ENCODE data around the gene ST8SIA6. TPM values are rescaled to one million over a fixed set of nuclear protein-coding genes. Genes with fewer than 3 reads are reported as not detected.

Gene ST8SIA6
- total and polyA plus RNA-seq, 9 of the 15 experiments (the other 6 are each of a cell fraction or from before 2014, with no cell fraction given): 0.69 to 6.7 (median 5.0) TPM

DNA sequence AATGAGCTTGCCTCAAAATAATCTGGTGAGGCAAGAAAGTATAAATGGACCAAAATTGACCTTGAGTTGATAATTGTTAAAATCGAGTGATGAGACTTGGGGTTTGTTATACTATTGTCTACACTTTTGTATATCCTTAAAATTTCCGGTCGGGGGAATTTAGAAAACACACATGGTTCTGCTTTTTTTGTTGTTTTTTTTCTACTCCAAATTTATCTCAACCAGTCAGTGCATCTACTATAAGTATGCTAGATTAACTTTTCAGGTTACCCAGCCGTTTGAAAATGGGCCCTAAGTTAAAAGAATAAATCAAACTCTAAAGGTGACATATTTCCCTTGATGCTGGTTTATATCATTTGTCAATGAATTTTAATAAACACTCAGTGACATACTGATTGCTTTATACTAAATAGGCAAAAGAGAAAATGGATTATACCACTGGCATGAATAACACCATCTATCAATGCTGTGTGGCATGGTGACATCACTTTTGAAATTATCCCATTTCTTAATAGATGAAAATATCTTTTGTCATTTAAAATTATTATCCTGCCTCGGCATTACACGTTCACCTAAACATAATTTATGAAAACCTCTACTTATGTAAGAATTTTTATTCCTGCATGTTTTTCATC, 40.3 kb upstream of the ST8SIA6 start:
- no peaks in the 10 kb centered on the region for H3K79me2 ChIP-seq (ENCODE audit: control insufficient read depth, insufficient read depth, low read length)
- H3K9ac ChIP-seq (ENCODE audit: insufficient read depth in 1 of 2, low read depth in 2 of 2, low read length in 2 of 2): no peak overlapping the region
- H3K4me3 ChIP-seq: no peak overlapping the region
- intact Hi-C loops (cut with micrococcal nuclease) (no loop called here), in situ Hi-C loops (cut with MboI) (loop anchor here (25.0 kb wide), 1 partner anchor 657 kb away; no protein-coding TSS in a partner anchor)
- BruUV-seq (replicated peaks): no TSS peak
- 65% methylated on average over 6 of the region's 6 CpGs for WGBS (ENCODE audit: insufficient coverage, low coverage, missing lambda C conversion rate)
- no peak for FAIRE-seq
- no peak for ATAC-seq
- peaks cover 8% of the 10 kb centered on the region; the same call in 1 of the 3 replicates for H3K36me3 ChIP-seq (ENCODE audit: control insufficient read depth, insufficient read depth, low read length)
- ChIA-PET CTCF (ENCODE audit: low intra/inter-chr PET ratio) (interaction anchor here (0.6 kb wide), 1 partner anchor 683 kb away, joined by 3 read pairs; no protein-coding TSS in a partner anchor), POLR2A (interaction anchor here (0.6 to 1.4 kb wide), 3 partner anchors 14 to 99 kb away, joined by 3 read pairs; no protein-coding TSS in a partner anchor)
- no peak for DNase-seq (ENCODE audit: extremely low read depth in 1 of 4, low spot score in 3 of 4)
- no peak overlapping the region for H3K27ac ChIP-seq (ENCODE audit: extremely low read depth, low read depth, low read length)
- no peaks in the 10 kb centered on the region for H3K4me1 ChIP-seq (replicated peaks in 1 of 2; ENCODE audit: control insufficient read depth in 2 of 2, insufficient read depth in 2 of 2, low read length in 2 of 2)
- no peaks in the 10 kb centered on the region for H3K9me1 ChIP-seq (ENCODE audit: control insufficient read depth, insufficient read depth, low read length)
- H3K4me2 ChIP-seq (ENCODE audit: insufficient read depth, low read length): no peak overlapping the region
- H4K20me1 ChIP-seq (replicated peaks; ENCODE audit: control insufficient read depth, insufficient read depth, low read length): no peaks in the 10 kb centered on the region
- no peaks in the 10 kb centered on the region for H3K27me3 ChIP-seq (ENCODE audit: control insufficient read depth in 2 of 2, insufficient read depth in 2 of 2, low read length in 2 of 2)
- H2AFZ ChIP-seq (ENCODE audit: low read depth, low read length): no peak overlapping the region
- TF ChIP-seq ZNF121 (CRISPR knock-in tag; conservative IDR thresholded peaks at IDR 0.05): no peak
- TF ChIP-seq, protein P1, sequence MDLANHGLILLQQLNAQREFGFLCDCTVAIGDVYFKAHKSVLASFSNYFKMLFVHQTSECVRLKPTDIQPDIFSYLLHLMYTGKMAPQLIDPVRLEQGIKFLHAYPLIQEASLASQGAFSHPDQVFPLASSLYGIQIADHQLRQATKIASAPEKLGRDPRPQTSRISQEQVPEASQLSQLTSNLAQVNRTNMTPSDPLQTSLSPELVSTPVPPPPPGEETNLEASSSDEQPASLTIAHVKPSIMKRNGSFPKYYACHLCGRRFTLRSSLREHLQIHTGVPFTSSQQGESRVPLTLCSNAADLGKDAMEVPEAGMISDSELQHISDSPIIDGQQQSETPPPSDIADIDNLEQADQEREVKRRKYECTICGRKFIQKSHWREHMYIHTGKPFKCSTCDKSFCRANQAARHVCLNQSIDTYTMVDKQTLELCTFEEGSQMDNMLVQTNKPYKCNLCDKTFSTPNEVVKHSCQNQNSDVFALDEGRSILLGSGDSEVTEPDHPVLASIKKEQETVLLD (IDR thresholded peaks at IDR 0.05): no peak
- no peak for TF ChIP-seq PHB2 (IDR thresholded peaks at IDR 0.05; ENCODE audit: low read depth)
- TF ChIP-seq MCM3 (IDR thresholded peaks at IDR 0.05): no peak
- no peak for TF ChIP-seq ZNF766 (CRISPR knock-in tag; conservative IDR thresholded peaks at IDR 0.05)
- TF ChIP-seq ZSCAN29 (IDR thresholded peaks at IDR 0.05): no peak
- no peak for TF ChIP-seq TBP (optimal IDR thresholded peaks at IDR 0.05; ENCODE audit: low read depth, low read length)
- no peak for TF ChIP-seq ZNF589 (CRISPR knock-in tag; IDR thresholded peaks at IDR 0.05; ENCODE audit: low read depth)
- TF ChIP-seq DEAF1 (CRISPR knock-in tag; IDR thresholded peaks at IDR 0.05): no peak
- no peak for TF ChIP-seq ZNF133 (CRISPR knock-in tag; IDR thresholded peaks at IDR 0.05)
- no peak for TF ChIP-seq ZNF253 (CRISPR knock-in tag; conservative IDR thresholded peaks at IDR 0.05)
- TF ChIP-seq POLR3G (IDR thresholded peaks at IDR 0.05; ENCODE audit: extremely low read depth, insufficient read length, insufficient replicate concordance): no peak
- TF ChIP-seq TAL1 (IDR thresholded peaks at IDR 0.05): no peak
- no peak for TF ChIP-seq HES1 (IDR thresholded peaks at IDR 0.05; ENCODE audit: low read depth)
- H3K9me3 ChIP-seq (replicated peaks; ENCODE audit: control insufficient read depth, insufficient read depth, low read depth, low read length): no peaks in the 10 kb centered on the region; the same call in 1 of the 2 replicates

All from K562 (cell line).